GM12874 (cell line): ENCODE measurements around the gene RGS19.

Source experiments
- CTCF ChIP-seq: IDR thresholded peaks from 2 replicates; pipeline ENCODE4 v1.5.1; 2011; ENCODE audit warnings: low read depth, mild to moderate bottlenecking, control low read depth, low read length, moderate library complexity; ENCODE audit not compliant: insufficient read depth

RGS19 gene

GRCh38 chr20:64065062-64065973 lies 14.0 kb downstream of the RGS19 start:
- no peak for TF ChIP-seq CTCF

GRCh38 chr20:64064145-64064698 lies 15.1 kb downstream of the RGS19 start:
- no peak for TF ChIP-seq CTCF

- no peak for TF ChIP-seq CTCF
These were observed 15.8 kb downstream of the RGS19 start for GRCh38 chr20:64063389-64064144.

GRCh38 chr20:64062596-64063388 lies 16.5 kb downstream of the RGS19 start, which contains the start of gene TCEA2:
TCEA2 (plus strand) TSS chr20:64063198; CDS start chr20:64063313, 115 bp downstream.
- no peak for TF ChIP-seq CTCF

GRCh38 chr20:64062276-64062595 lies 17.1 kb downstream of the RGS19 start:
- no peak for TF ChIP-seq CTCF

GRCh38 chr20:64058536-64058935 lies 20.8 kb downstream of the RGS19 start:
- no peak for TF ChIP-seq CTCF
